Measurements from ENCODE around the gene HOXB4.

HOXB4 gene

GRCh38 chr17:48577946-48578615 is at the start of gene HOXB4:
TSS of gene HOXB4 (minus strand) at chr17:48578350. CDS start at chr17:48578319, 31 bp downstream.
- no peak for DNase-seq (ENCODE audit: low read depth)

GRCh38 chr17:48627118-48627597 is 49.0 kb upstream of the HOXB4 start:
- DNase-seq (ENCODE audit: low read depth): no peak

GRCh38 chr17:48626245-48627117 is 48.3 kb upstream of the HOXB4 start, which contains the start of gene HOXB9:
TSS of gene HOXB9 (minus strand) at chr17:48626358. CDS start at chr17:48626269, 89 bp downstream.
- DNase-seq (ENCODE audit: low read depth): no peak

DNA sequence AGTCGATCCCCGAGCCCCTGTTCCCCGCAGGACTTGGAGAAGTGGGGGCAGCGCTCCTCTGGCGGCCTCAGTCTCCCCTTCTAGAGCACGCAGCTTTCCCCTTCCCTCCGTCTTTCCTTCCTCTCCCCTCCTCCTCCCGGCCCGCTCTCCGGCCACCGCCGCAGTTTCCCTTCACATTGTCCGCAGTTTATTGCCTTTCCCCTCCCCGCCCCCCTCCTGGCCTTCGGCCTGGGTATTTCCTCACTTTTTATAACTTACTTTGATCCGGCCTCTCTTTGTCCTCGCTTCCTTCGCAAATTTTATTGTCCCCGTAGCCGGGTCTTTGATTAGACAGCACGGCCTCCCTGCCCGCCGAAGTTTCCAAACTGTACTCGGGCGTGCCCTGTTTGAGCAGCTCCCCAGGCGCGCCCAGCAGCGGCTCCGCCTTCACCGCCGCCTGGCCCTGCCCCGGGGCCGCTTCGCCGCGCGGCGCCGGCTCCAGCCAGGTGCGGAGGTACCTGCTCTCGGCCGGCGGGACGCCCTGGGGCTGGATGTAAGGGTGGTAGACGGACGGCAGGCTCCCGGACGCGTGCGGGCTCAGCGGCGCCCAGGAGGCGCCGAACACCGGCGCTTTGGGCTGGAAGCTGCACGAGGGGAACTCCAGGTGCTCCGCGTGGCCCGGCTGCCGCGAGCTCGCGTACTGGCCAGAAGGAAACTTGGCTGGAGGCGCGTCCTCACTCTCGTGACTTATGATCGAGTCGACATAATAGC is 47.5 kb upstream of the HOXB4 start:
- no peak for DNase-seq (ENCODE audit: low read depth)

- DNase-seq (ENCODE audit: low read depth): no peak
These were observed 46.7 kb upstream of the HOXB4 start for GRCh38 chr17:48624544-48625494.

GRCh38 chr17:48624118-48624517 is 46.0 kb upstream of the HOXB4 start:
- DNase-seq (ENCODE audit: low read depth): no peak

DNA sequence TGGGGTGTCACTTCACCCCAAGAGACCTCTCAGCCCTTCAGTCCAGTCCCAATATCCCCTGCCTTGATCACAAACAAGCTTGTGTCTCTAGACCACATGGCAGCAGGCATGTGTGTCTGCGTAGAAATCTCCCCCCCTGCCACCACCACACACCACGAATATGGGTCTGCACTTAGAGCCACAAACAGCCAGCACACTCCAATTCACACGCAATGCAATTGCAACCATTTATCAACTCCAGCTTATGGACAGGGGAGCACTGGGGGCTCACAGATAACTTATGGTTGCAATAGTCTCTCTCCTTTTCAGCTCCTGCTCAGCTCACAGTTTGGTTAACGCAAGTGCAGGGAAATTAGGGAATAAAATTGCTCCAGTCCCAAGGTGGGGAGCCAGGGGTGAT is 45.4 kb upstream of the HOXB4 start:
- DNase-seq (ENCODE audit: low read depth): no peak

DNA sequence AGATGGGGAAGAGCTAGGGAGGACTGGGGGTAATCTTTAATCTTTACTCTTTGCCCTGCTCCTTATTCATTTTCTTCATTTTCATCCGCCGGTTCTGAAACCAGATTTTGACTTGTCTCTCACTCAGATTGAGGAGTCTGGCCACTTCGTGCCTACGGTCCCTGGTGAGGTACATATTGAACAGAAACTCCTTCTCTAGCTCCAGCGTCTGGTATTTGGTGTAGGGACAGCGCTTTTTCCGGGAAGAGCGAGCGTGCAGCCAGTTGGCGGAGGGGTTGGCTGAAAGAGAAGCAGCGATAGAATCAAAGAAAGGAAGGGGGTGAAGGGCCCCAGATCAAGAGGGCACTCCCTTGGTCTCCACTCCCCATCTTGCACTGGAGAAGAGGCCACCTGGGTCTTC is 44.7 kb upstream of the HOXB4 start:
- no peak for DNase-seq (ENCODE audit: low read depth)

DNA sequence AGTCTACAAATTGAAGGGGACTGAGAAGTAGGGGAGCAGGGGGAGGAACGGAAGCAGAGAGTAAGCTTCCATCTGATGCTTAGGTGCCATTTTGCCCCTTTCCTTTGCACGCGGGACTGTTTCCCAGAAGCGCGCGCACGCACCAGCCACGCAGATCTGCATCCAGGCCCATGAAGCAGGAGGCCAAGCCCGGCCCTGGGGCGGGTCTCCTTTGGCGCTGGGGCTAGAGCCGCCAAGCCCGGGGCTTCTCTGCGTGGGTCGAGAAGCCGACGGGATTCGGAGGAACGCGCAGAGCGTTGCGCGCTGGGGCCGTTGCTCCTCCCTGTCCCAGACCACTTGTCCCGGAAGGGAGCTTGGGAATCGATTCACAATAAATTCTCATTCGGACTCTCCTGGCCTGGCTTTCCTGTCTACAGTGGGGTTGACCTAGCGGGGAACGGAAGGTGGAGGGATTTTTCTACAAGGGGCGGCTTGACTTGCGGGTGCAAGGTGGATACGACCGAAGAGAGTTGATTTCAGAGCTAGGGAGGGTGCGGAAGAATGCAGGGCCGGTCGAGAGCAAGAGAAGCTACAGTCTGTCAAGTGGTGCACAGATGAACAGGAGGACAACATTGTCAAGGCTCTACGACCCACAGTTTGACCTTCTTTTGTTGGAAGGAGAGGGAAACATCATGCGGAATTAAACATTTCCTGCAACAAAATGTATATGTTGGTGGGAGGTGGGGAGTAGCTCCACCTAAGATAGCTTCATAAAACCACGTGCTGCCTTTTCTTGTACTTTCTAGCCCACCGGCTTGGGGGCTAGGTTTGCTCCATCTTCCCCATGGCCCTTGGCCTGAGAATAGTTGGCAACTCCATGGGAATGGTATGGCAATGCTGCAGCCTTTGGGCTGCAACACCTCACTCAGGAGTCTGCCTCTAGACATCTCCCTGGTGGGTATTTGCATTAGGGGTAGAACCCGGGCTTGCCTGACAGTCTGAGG is 43.6 kb upstream of the HOXB4 start:
- no peak for DNase-seq (ENCODE audit: low read depth)

GRCh38 chr17:48620461-48621139 is 42.5 kb upstream of the HOXB4 start:
- DNase-seq (ENCODE audit: low read depth): no peak

GRCh38 chr17:48619826-48620449 is 41.8 kb upstream of the HOXB4 start:
- no peak for DNase-seq (ENCODE audit: low read depth)

GRCh38 chr17:48618256-48618896 is 40.2 kb upstream of the HOXB4 start:
- DNase-seq (ENCODE audit: low read depth): peak; percentile 72

- DNase-seq (ENCODE audit: low read depth): no peak
These were observed 39.5 kb upstream of the HOXB4 start for GRCh38 chr17:48617471-48618255.

DNA sequence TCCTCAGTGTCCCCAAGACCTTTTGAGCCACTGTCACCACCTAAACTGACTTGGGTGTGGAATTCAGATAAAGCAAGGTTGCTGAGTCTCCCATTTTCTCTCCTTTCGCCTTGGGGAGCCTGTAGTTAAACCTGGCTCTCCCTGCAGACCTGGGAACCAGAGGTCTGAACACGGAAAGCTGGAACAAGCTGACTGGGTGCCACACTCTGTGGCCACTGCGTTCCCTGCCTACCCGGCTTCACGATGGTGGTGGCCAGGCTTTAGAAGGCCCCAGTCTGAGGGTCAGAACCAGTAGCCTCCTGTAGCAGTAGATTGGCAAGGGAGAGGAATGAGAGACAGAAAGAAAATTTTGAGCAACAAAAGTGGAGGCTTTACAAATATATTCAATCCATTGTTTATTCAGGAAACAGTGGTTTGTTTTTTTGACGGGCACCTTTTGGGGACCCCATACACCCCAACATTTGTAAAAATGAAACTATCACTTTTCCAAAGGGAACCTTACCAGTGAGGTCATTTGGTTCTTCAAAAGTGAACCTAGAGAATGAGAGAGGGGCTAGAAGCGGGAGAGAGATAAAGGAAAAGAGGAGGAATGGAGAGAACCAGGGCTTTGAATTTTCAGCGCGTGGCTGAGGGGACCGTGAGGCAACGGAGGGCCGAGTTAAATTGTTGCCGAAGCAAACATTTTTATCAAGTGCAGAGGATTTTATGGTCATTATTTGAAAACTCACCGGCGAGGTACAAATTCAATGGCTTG is 38.7 kb upstream of the HOXB4 start:
- DNase-seq (ENCODE audit: low read depth): no peak

DNA sequence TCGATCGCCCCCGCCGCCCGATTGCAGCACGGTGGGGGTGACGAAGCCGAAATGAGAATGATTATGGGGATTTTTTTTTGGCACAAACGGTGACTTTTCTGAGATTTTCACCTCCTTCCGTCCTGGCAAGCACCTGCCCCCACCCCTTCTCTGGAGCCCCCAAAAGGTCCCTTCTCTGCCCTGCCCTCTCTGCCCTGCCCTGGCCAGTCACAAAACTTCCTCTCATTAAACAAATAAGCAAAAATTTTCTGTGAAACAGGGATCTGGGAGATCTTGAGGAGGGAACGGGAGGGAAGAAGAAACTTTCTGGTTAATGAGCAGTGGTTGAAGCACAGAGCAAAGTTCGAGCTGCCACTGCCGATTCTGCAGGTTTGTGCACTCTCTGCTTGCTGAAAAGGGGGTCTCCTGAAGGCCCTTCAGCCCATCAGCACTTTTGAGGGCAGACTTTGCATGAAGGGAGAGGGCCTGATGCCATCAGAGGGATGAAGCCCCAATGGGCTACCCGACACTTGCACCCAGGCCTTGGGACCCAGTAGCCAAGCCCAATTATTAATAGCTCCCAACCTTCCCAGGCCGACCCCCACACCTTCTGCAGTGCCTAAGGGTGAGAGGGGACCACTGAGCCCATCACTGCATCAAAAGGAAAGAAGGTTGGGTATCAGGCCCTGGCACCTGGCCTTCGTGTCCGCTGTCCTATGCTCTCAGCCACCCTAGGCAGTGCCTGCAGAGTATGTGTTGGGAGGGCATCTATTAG is 38.0 kb upstream of the HOXB4 start:
- DNase-seq (ENCODE audit: low read depth): no peak
